Loucy (cell line): ENCODE measurements around the gene MRPL32.

ENCODE experiments used
- H2AFZ ChIP-seq: fragments of 200-600 bp; sonication (generic); 2 replicates; pipeline ENCODE4 v1.6.0; 2016; ENCODE audit warnings: antibody characterized with exemption, mild to moderate bottlenecking, low read length, moderate library complexity
- H3F3A ChIP-seq: fragments of 200-600 bp; 2 replicates; pipeline ENCODE4 v1.6.0; 2016; ENCODE audit warnings: antibody characterized with exemption, low read depth, mild to moderate bottlenecking
- H3K27me3 ChIP-seq: fragments of 200-600 bp; sonication (generic); 2 replicates; pipeline ENCODE4 v1.6.1; 2014; ENCODE audit warnings: low read length, mild to moderate bottlenecking; ENCODE audit not compliant: insufficient read depth, poor library complexity, severe bottlenecking
- H3K36me3 ChIP-seq: fragments of 200-600 bp; sonication (generic); 2 replicates; pipeline ENCODE4 v1.6.1; 2016; ENCODE audit warnings: low read length; ENCODE audit not compliant: insufficient read depth
- H3K4me1 ChIP-seq: fragments of 200-600 bp; sonication (generic); 2 replicates; pipeline ENCODE4 v1.5.1; 2014; ENCODE audit warnings: low read length, mild to moderate bottlenecking; ENCODE audit not compliant: insufficient read depth, poor library complexity, severe bottlenecking
- H3K4me2 ChIP-seq: fragments of 200-600 bp; sonication (generic); 2 replicates; pipeline ENCODE4 v1.6.0; 2014; ENCODE audit warnings: antibody characterized with exemption, low read length, low read depth, mild to moderate bottlenecking; ENCODE audit not compliant: poor library complexity, severe bottlenecking
- H3K4me3 ChIP-seq: fragments of 200-600 bp; sonication (generic); 2 replicates; pipeline ENCODE4 v1.5.1; 2014; ENCODE audit warnings: low read length, mild to moderate bottlenecking, mixed read lengths; ENCODE audit not compliant: poor library complexity, severe bottlenecking
- H3K79me2 ChIP-seq: fragments of 200-600 bp; sonication (generic); 2 replicates; pipeline ENCODE4 v1.6.1; 2014; ENCODE audit warnings: low read length; ENCODE audit not compliant: insufficient read depth
- H3K9ac ChIP-seq: fragments of 200-600 bp; sonication (generic); 2 replicates; pipeline ENCODE4 v1.6.0; 2014; ENCODE audit warnings: mild to moderate bottlenecking, low read depth, low read length, moderate library complexity; ENCODE audit not compliant: poor library complexity, severe bottlenecking
- H3K9me2 ChIP-seq: fragments of 200-600 bp; sonication (generic); replicated peaks from 2 replicates; pipeline ENCODE4 v1.6.1; 2016; ENCODE audit warnings: low read depth, low read length, mixed read lengths
- H3K9me3 ChIP-seq: fragments of 200-600 bp; sonication (generic); 2 replicates; pipeline ENCODE4 v1.6.1; 2014; ENCODE audit warnings: mild to moderate bottlenecking, antibody characterized with exemption, low read length, low read depth; ENCODE audit not compliant: insufficient read depth
- H4K20me1 ChIP-seq: fragments of 200-600 bp; sonication (generic); 2 replicates; pipeline ENCODE4 v1.6.0; 2014; ENCODE audit warnings: antibody characterized with exemption, low read length, mild to moderate bottlenecking; ENCODE audit not compliant: insufficient read depth, poor library complexity, severe bottlenecking
- CTCF ChIP-seq: fragments of 200-600 bp; sonication (generic); conservative IDR thresholded peaks from 2 replicates; pipeline ENCODE4 v1.5.1; 2014; ENCODE audit warnings: mild to moderate bottlenecking, antibody characterized with exemption, low read length
- EZH2phosphoT487 ChIP-seq: fragments of 200-600 bp; IDR thresholded peaks from 2 replicates; pipeline ENCODE4 v1.6.1; 2018; ENCODE audit warnings: antibody characterized with exemption, mild to moderate bottlenecking, moderate library complexity, borderline replicate concordance

MRPL32 gene

GRCh38 chr7:42959549-42959948, 27.4 kb downstream of the MRPL32 start:
- H3K4me3 ChIP-seq: no peak overlapping the region
- no peaks in the 10 kb centered on the region for H3F3A ChIP-seq
- H3K9ac ChIP-seq: no peak overlapping the region
- H3K9me3 ChIP-seq: peaks cover 7% of the 10 kb centered on the region; the same call in 1 of the 2 replicates
- no peaks in the 10 kb centered on the region for H3K36me3 ChIP-seq
- H4K20me1 ChIP-seq: no peaks in the 10 kb centered on the region
- no peak overlapping the region for H3K4me2 ChIP-seq
- H3K4me1 ChIP-seq: no peaks in the 10 kb centered on the region
- no peak overlapping the region for H2AFZ ChIP-seq
- TF ChIP-seq CTCF: no peak
- TF ChIP-seq EZH2phosphoT487: no peak
- no peaks in the 10 kb centered on the region for H3K79me2 ChIP-seq
- H3K9me2 ChIP-seq: no peaks in the 10 kb centered on the region
- H3K27me3 ChIP-seq: no peaks in the 10 kb centered on the region

- TF ChIP-seq EZH2phosphoT487 (no peak), CTCF (no peak)
These were observed 28.6 kb downstream of the MRPL32 start for GRCh38 chr7:42960762-42961161.

GRCh38 chr7:42961170-42961569, 29.0 kb downstream of the MRPL32 start:
- Histone ChIP-seq H3K36me3 (no peaks in the 10 kb centered on the region), H3K4me1 (no peaks in the 10 kb centered on the region), H3K9me2 (no peaks in the 10 kb centered on the region), H3K9me3 (peaks cover 7% of the 10 kb centered on the region; the same call in 1 of the 2 replicates), H3K9ac (no peak overlapping the region), H3K27me3 (no peaks in the 10 kb centered on the region), H4K20me1 (no peaks in the 10 kb centered on the region), H2AFZ (no peak overlapping the region), H3K4me3 (no peak overlapping the region), H3K79me2 (no peaks in the 10 kb centered on the region), H3F3A (no peaks in the 10 kb centered on the region), H3K4me2 (no peak overlapping the region)
- no peak for TF ChIP-seq CTCF
- TF ChIP-seq EZH2phosphoT487: no peak

More at GRCh38 chr7:42960762-42961161, 28.6 kb downstream of the MRPL32 start:
- Histone ChIP-seq H3K4me3 (no peak overlapping the region), H2AFZ (no peak overlapping the region), H3K9me2 (no peaks in the 10 kb centered on the region), H3K4me1 (no peaks in the 10 kb centered on the region), H3K9ac (no peak overlapping the region), H3K4me2 (no peak overlapping the region), H3K9me3 (peaks cover 7% of the 10 kb centered on the region; the same call in 1 of the 2 replicates), H3K36me3 (no peaks in the 10 kb centered on the region), H3K27me3 (no peaks in the 10 kb centered on the region), H3K79me2 (no peaks in the 10 kb centered on the region), H3F3A (no peaks in the 10 kb centered on the region), H4K20me1 (no peaks in the 10 kb centered on the region)
